GM11168 (cell line): ENCODE results near the gene PAXX.

Experiments
- in situ Hi-C: fragments of 300-500 bp; cut with MboI; formaldehyde crosslinking; loops from one replicate; pipeline ENCODE4 v1.12.0; 2022; ENCODE audit warnings: low sequenced_read_pairs; ENCODE audit not compliant: unreplicated experiment

The PAXX gene, protein sequence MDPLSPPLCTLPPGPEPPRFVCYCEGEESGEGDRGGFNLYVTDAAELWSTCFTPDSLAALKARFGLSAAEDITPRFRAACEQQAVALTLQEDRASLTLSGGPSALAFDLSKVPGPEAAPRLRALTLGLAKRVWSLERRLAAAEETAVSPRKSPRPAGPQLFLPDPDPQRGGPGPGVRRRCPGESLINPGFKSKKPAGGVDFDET

DNA sequence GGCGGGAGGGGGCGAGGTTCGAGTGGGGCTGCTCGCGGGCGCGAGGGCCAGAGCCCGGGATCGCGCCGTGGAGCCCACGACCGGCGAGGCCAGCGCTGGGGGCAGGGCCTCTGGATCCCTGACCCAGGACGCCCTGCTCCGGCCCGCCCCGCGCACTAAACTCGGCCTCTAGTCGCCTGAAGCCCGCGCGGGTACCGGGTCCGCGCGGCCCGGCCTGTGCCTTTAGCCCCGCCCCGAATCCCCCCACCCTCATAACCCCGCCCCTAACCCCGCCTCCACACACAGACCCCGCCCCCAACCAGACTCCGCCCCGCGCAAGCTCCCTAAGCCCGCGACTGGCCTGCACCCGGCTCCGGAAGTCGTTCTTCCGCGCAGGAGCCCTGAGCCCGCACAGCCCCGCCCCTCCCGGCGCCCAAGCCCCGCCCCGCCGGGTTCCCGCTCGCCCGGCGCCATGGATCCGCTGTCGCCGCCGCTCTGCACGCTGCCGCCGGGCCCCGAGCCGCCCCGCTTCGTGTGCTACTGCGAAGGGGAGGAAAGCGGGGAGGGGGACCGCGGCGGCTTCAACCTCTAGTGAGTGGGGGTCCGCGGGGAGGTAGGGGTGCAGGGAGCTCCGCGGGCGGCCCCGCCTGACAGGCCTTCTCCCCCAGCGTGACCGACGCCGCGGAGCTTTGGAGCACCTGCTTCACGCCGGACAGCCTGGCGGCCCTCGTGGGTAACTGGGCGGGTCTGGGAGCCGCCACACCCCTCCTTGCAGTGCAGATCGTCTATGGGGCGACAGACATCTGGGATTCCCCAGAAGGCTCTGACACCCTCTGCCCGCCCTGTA, at the start of gene PAXX:
Gene PAXX, plus strand, starts transcription at position 430 of the 826 bp plus-strand sequence. Its CDS starts 22 bp downstream, at position 452.
- in situ Hi-C loops, result no loop called here

DNA sequence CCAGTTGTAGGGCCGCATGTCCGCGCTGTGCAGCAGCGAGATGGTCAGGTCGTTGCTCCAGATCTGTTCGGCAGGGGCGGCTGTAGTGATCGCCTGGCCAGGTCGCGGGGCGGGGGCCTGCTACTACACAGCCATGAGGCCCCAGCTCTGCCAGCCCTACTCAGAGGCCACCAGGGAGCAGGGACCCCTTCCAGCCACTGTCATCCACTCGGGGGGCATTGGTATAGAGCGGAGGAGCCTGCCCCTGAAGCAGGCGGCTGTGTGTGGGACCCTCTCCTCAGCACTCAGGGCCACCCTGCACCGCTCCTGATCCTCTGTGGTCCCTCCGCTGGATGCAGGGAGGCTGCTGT, 49.4 kb upstream of the PAXX start:
- in situ Hi-C loops, result no loop called here

DNA sequence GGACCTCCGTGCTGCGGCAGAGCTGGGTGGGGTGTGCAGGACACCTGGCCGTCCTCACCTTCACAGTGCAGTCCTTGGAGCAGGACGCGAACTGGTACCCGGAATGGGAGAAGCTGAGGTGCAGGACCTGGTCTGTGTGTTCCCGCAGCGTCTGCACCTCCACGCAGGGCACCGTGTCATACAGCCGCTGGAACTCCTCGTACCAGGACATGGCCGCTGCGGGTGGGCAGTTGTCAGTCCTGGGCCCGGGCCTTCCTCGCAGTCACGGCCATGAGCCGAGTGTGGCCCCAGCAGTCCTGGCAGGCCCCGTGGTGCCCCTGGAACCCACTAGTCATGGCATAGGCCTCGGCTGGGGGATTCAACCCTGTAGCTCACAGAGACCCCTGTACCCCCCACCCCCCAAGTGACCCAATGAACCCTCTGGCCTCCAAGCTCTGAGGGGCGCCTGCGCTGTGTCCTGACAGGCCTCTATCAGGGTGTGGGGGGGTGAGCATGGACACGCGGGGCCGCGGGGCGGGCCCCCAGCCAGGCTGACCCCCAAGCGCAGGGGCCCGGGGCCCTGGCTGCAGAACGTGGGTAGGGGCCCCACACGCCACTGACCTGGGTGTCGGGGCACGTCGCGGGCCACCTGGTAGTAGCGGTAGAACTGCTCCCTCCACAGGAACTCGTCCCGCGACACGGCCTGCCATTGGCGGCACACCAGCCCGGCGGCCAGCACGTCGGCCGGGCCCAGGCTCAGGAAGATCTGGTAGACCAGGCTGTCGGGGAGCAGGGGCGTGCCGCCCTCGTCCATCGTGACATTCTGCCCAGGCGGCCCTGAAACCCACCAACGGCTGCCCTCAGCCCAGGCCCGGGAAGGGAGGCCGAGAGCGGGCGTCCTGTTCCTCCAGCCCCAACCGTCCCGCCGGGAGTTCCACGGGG, 48.7 kb upstream of the PAXX start:
- in situ Hi-C loops, result no loop called here

DNA sequence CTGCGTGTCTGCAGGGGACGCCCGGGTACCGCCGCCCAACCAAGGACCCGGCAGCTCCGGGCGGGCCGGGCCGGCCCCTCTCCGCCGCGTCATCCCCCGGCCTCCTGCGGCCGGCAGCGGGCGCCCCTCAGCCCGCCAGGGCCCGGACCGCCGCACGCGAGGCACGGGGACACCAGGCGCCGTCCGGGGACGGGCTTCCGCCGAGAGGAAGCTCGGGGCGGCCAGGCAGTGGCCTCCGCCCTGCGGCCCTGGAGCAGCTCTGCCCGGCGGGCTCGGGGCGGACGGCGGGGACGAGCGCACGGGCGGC, 48.1 kb upstream of the PAXX start:
- in situ Hi-C loops, result no loop called here

DNA sequence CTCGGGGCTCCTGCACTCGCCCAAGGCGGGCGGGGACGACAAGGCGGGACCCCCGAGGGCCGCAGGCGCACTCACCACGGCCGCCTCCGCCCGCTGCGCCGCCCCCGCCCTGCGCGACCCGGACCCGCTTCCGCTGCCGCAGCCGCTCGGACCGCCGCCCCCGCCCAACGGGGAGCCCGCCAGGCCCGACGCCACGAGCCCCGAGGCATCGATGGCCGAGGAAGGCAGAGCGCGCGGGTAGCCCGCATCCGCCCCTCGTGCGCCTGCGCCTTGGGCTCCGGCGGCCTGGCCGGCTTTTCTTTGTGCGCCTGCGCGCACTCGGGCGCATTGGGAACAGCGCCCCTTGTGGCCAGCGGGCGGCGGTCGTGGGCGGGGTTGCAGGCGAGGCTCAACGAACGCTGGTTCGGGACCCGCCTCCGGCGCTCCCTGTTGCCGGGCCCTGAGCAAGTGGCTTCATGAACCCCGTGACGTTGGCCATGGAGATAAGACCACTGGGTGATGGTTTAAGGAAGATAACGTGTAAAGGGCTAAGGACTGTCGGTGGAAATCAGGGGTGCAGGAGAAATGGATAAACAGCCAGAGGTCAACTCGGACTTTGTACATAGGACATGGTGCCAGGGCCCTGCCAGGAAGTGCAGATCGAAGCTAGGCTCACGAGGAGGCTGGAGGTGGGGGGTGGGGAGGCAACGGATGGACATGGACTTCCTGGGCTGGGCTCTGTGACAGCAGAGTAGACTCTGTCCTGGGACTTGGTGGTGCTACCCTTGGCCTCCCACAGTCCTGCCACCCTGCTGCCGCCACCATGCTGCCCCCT, 47.5 kb upstream of the PAXX start, which contains the start of the genes C8G and FBXW5:
Gene C8G, plus strand, starts transcription at position 725 of the 814 bp plus-strand sequence. Its CDS starts 78 bp downstream, at position 803.
Gene FBXW5, minus strand, starts transcription at position 220 of the 814 bp plus-strand sequence. CDS start 655 bp downstream, outside the sequence.
- in situ Hi-C loops, result no loop called here

DNA sequence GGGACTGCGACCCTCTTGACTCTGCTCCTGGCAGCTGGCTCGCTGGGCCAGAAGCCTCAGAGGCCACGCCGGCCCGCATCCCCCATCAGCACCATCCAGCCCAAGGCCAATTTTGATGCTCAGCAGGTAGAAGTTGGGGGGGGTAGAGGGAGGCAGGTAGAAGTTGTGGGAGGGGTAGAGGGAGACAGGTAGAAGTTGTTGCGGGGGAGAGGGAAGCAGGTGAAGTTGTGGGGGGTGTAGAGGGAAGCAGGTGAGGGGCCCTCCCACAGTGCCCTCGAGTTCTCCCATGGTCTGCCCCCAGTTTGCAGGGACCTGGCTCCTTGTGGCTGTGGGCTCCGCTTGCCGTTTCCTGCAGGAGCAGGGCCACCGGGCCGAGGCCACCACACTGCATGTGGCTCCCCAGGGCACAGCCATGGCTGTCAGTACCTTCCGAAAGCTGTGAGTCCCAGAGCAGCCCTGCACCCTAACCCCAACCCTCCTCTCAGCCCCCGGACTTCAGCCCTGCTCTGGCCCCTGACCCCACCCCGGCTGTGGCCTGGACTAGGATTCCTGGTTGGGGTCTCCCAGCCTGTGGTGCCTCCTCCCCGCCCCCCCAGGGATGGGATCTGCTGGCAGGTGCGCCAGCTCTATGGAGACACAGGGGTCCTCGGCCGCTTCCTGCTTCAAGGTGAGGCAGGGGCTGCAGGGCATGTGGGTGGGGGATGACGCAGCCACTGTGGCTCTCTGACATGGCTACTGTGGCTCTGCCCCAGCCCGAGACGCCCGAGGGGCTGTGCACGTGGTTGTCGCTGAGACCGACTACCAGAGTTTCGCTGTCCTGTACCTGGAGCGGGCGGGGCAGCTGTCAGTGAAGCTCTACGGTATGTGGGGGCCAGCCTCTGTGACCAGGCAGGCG, 46.6 kb upstream of the PAXX start:
- in situ Hi-C loops, result no loop called here

DNA sequence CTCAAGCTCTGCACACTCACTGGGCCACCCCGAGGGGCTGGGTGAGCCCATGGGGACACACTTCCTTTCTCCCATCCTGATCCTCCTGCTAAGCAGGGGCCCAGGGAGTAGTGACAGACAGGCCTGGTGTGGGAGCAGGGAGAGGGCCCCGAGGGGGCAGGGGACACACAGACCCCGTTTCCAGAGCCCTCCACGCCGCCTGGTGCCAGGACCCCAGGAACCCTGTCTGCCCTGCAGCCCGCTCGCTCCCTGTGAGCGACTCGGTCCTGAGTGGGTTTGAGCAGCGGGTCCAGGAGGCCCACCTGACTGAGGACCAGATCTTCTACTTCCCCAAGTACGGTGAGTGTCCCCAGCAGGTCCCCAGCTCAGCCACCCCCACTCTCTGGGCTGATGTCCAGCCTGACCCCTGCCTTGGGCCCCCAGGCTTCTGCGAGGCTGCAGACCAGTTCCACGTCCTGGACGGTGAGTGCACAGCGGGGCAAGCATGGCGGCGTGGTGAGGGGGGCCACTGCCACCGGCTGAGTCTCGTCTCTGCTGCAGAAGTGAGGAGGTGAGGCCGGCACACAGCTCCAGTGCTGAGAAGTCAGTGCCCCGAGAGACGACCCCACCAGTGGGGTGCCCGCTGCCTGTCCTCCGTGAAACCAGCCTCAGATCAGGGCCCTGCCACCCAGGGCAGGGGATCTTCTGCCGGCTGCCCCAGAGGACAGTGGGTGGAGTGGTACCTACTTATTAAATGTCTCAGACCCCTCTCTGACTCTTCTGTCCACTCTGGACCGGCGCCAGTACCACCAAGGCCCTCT, 45.8 kb upstream of the PAXX start:
- in situ Hi-C loops, result no loop called here

DNA sequence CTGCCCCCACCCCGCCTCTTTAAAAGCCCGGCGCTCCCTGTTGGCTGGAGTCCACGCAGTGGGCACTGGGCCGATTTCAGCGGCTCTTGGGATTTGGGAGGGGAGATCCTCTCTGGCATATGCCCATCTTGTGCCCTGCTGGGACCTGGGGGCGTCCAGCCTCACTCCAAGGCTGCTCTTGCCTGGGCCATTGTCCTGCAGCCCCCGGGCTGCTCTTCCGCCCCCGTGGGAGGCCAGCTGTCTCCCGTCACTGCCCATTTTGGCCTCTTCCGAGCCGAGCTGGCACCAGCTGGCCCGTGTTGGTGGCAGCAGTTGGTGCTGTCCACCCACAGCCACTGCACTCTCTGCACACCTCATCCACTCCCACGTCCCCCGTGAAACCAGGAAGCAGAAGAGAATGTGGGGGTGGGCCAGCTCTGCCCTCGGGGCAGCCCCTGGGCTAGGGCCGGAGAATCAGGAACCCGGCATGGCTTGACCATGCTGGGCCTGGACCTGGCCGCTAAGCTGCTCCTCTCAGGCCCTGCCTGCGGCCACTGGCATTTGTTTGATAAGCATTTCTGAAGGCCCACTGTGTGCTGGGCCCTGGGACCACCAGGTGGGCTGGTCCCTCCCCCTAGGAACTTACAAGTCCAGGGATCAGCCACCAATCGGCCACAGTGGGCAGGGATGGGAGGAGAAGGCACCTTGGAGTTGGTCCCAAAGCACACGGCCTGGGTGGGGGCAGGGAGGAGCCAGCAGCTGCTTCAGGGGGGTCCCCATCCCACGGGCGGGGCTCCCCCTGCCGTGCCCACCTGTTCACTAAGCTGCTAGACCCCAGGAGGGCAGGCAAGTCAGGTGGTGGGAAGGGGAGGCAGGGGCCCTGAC, 45.0 kb upstream of the PAXX start:
- in situ Hi-C loops, result no loop called here

DNA sequence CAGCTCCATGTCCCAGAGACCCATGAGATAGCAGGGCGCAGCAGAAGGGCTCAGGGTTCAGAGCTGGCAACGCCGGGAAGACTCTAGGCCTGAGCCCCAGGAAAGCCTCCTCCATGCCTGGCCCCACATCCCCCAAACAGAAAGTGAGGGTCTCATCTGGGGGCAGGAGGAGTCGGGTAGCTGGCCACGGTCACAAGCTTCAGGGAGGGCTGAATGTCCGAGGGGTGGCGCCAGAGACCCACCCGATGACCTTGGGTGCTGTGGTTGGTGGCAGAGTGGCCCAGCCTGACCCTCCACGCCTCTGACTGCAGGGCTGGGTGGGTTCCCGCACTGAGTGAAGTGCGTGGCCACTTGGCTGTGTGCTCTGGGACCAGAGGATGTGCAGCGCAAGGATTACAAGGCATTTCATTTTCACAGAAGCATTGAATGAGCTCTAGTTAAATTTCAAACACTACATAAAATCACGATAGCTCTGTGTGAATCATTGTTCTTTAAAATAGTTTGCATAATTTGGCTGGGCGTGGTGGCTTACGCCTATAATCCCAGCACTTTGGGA, 44.2 kb upstream of the PAXX start:
- in situ Hi-C loops, result no loop called here

DNA sequence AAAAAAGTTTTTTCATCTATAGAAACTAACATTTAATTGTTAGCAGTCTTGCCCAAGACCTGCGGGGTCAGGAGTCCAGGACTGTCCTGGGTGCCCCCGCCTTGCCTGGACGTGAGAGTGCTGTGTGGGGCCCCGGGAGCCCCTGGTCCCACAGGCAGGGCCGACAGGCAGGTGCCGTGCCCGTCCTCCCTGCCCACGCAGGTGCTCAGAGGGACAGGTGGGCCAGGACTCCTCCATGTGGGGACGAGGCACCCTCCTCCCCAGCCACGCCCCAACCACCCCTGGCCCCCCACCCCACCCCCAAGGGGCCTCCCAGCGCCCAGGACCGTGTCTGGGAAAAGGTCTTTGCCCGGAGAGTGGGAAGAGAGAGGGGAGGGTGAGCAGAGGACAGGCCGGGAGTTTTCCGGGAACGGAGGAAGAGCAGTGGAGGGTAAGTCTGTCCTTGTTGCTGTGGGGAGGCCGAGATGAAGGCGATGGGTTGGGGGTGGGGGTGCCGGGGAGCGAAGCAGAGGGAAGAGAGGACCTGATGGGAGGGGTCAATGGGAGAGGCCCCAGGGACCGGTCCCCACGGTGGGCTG, 42.9 kb upstream of the PAXX start:
- in situ Hi-C loops, result no loop called here

DNA sequence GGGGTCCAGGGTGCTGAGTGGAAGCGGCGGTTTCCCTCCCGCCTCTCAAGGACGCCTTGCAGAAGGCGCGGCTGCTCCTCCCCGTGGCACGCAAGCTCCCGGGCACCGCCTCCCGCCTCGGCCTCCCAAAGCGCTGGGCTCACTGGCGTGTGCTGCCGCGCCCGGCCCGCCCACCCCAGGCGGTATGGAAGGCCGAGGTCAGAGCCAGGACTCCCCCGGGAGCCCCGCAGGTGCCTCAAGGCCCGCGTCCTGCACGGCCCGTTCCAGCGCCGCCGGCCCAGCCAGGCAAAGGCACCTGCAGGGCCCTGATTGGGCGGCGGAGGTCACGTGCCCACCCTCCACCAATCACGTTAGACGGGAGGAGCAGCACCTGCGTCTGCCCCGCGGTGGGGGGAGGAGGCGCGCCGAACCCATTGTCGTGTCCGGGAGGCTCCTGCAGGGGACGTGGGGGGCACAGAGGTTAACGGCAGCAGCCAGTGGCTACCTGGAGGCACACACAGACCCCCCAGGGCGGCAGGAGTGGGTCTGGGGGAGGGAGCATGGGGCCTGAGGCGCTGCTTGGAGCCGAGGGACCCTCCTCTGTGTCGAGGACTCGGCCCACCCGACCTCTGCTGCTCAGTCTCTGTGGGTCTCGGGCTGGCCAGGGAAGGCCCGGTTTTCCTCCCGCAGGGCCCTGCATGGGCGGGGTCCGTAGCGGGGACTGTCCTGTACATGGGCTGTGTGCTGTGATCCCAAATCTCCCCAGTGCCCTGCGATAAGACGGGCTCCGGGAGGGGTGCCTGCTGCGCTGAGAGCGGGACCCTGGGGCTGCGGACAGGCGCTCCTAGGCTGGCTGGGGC, 42.2 kb upstream of the PAXX start:
- in situ Hi-C loops, result no loop called here

DNA sequence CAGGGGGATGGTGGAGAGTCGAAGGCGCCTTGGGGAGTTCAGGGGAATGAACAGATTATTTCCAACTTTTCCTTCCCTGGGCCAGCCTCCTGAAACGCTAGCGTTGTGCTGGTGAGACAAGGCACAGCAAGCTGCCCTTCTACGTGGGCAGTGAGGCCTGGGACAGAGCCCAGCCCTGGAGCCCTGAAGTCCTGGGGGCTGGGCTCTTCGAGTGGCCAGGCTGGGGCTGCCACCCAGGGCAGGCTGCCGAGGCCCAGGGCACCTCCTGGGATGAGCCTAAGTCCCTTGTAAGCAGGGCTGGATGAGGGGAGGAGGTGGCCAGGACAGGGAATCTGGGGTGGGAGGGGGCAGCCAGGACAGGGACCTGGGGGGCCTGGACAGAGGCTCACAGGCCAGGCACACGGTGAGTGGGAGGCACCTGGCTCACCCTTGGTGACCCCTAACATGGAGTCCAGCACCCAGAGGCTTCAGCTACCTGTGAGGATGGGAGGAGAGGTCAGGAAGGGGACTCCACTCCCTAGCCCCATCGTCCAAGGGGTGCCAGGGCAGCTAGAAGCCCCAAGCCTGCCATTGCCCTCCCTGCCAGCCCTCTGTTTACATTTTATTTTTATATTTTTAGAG, 41.5 kb upstream of the PAXX start:
- in situ Hi-C loops, result no loop called here

DNA sequence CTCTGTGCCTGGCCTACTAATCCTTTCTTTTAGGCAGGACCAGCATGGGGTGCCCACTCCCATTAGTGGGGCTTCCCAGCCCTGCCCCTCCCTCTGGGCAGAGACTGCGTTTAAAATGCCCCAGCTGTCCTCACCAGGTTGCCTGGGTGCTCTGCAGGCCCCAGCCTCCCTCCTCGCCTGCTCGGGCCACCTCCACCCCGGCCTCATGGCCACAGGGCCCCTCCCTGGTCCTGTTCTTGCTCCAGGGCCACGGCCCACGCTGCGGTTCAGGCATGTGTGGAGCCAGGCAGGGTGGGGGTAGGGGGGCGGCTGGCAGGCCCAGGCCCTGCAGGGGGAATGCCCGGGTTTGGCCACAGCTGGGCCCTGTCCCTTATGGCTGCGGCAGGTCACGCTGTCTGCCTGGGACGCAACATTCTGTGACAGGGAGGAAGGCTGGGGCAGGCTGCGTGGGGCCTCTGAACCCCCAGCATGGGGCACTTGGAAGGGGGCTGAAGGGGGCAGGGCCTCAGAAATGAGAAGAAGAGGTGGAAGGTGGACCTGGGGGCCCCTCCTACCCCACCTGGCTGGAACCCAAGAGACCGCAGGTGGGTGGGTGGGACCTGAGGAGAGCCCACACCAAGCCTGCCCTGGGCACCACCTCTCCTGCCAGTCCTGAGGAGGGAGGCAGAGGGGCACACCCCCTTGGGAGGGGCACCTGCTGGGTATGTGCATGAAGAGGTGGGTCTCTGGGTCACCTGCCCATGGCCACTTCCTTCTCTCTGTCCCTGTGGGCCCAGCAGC, 40.5 kb upstream of the PAXX start, which contains the start of gene LCN12:
Gene LCN12, plus strand, starts transcription at position 733 of the 780 bp plus-strand sequence. CDS start 55 bp downstream, outside the sequence.
- in situ Hi-C loops, result no loop called here

DNA sequence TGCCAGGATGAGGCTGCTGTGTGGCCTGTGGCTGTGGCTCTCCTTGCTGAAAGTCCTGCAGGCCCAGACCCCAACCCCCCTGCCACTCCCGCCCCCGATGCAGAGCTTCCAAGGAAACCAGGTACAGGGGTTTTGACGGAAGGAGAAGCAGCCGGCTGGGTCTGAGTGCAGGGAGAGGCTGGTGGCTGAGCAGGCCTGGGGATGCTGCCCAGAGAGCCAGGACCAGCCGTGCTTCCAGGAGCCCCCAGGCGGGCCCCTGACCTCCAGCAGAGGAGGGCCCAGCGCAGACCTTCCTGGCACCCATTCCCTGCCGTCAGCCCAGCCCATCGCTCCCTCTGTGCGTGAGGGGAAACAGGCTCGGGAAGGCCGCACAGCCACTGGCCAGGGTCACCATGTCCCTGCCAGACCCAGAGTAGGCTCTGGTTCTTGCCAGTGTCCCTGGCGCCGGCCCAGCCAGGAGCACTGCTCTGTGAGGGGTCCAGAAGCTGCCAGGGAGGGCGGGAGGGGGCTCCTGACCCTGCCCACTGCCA, 39.8 kb upstream of the PAXX start:
- in situ Hi-C loops, result no loop called here
